Measurements from ENCODE around the gene PMFBP1. TPM values are rescaled to one million over a fixed set of nuclear protein-coding genes. Genes with fewer than 3 reads are reported as not detected.
A peak's percentile ranks its signal among the peaks of the same experiment; 100 is the strongest.

The PMFBP1 gene
- total RNA-seq, 1 donor, result under 0.01 TPM

- DNase-seq (ENCODE audit: low read depth), result peak; percentile 65
- H3K4me3 ChIP-seq (ENCODE audit: low read depth, low read length), result no peak overlapping the region
- TF ChIP-seq, protein P1, sequence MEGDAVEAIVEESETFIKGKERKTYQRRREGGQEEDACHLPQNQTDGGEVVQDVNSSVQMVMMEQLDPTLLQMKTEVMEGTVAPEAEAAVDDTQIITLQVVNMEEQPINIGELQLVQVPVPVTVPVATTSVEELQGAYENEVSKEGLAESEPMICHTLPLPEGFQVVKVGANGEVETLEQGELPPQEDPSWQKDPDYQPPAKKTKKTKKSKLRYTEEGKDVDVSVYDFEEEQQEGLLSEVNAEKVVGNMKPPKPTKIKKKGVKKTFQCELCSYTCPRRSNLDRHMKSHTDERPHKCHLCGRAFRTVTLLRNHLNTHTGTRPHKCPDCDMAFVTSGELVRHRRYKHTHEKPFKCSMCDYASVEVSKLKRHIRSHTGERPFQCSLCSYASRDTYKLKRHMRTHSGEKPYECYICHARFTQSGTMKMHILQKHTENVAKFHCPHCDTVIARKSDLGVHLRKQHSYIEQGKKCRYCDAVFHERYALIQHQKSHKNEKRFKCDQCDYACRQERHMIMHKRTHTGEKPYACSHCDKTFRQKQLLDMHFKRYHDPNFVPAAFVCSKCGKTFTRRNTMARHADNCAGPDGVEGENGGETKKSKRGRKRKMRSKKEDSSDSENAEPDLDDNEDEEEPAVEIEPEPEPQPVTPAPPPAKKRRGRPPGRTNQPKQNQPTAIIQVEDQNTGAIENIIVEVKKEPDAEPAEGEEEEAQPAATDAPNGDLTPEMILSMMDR (IDR thresholded peaks at IDR 0.05; ENCODE audit: insufficient read depth, low read depth, low read length), result no peak
Measured at GRCh38 chr16:72189865-72190371, 18.0 kb upstream of the PMFBP1 start.

DNA sequence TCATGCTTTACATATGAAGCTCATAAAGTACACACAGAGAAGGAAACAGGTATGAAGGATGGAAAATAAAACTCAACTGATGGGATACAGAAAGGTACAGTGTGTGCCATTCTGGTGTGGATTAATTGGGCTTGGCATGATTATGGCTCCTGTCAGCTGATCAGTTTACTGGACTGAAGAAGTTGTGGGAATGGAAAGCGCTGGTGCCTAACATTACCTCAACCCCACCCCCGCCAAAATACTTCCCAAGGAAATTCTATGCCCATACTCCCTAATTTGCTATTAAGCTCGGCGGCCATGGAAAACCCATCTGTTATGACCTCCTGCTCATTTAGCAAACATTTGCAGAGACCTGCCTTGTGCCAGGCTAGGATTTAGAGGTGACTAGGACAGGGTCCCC lies 16.6 kb upstream of the PMFBP1 start:
- DNase-seq (ENCODE audit: low read depth), result no peak
- TF ChIP-seq, protein P1 (IDR thresholded peaks at IDR 0.05; ENCODE audit: insufficient read depth, low read depth, low read length), result no peak
- no peak overlapping the region for H3K4me3 ChIP-seq (ENCODE audit: low read depth, low read length)

GRCh38 chr16:72187551-72187950 lies 15.6 kb upstream of the PMFBP1 start:
- no peak overlapping the region for H3K4me3 ChIP-seq (ENCODE audit: low read depth, low read length)
- TF ChIP-seq, protein P1 (IDR thresholded peaks at IDR 0.05; ENCODE audit: insufficient read depth, low read depth, low read length), result no peak
- DNase-seq (ENCODE audit: low read depth), result no peak

DNA sequence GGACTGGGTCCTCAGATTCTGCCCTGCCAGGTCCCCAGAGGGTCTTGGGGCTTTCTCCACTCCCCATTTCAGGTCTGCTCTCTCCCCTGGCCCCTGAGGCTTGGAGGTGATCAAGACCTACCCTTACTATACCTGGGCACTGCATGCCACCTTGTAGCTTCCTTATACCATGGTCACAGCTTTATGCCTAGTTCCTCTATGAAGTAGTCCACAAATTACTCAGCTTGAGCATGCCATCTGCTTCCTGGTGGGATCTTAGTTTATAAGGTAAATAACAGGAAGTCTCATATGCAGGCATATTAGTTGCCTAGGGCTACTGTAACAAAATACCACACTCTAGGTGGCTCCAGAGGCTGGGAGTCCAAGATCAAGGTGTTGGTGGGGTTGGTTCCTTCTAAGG lies 11.0 kb upstream of the PMFBP1 start:
- TF ChIP-seq, protein P1 (IDR thresholded peaks at IDR 0.05; ENCODE audit: insufficient read depth, low read depth, low read length), result no peak
- no peak overlapping the region for H3K4me3 ChIP-seq (ENCODE audit: low read depth, low read length)
- DNase-seq (ENCODE audit: low read depth), result no peak

DNA sequence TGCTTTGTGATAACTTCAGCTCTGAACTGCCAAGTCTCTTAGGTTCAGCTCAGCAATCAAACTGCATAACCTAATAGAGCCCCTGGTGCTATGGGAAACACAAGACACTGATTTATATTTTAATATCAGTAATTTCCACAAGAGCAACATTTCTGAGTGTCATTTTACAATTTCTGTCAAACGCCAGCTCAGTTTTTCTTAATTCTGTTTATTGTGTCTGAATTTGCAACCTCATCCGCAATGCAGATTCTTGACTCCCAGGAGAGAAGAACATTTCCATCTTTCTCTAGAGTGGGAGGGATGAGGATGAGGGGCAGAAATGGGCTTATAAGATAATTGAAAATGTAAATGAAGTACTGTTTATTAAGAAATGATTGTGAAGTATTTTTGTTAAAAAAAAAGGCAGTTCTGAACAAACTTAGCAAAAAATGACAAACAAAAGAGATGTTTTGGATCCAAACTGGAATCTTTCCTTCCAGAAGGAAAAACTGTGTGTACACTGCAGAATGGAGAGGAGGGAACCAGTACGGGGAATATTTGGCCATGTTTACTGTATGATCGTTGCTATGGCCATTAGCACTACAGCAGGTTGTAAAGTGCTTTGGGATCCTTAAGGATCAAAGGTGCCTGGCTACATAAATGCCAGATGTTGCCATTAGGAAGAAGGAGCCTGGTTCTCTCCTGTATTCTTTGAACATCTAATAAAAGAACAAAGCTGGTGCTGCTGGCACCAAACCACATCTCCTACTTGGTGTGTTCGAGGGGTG lies 7.4 kb upstream of the PMFBP1 start:
- H3K4me3 ChIP-seq (ENCODE audit: low read depth, low read length), result no peak overlapping the region
- DNase-seq (ENCODE audit: low read depth), result no peak
- TF ChIP-seq, protein P1 (IDR thresholded peaks at IDR 0.05; ENCODE audit: insufficient read depth, low read depth, low read length), result no peak

DNA sequence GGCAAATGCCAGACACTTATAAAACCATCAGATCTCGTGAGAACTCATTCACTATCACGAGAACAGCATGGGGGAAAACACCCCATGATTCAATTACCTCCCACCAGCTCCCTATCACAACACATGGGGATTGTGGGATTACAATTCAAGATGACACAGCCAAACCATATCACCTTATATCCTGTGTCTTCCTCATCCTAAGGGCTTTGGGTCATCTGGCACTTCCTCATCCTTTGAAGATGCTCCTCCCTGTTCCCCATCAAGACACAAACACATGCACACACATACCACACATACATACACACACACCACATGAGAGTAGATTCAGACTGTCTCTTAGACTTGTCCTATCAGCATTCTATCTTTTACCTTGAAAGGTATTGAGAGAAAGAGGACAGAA lies 2.8 kb upstream of the PMFBP1 start:
- no peak for DNase-seq (ENCODE audit: low read depth)
- TF ChIP-seq, protein P1 (IDR thresholded peaks at IDR 0.05; ENCODE audit: insufficient read depth, low read depth, low read length), result no peak
- no peak overlapping the region for H3K4me3 ChIP-seq (ENCODE audit: low read depth, low read length)
